Measurements from ENCODE around the gene FAAH2. TPM values are rescaled to one million over a fixed set of nuclear protein-coding genes. Genes with fewer than 3 reads are reported as not detected.
"Not testable (repeated sequence)": the region's sequence is repeated elsewhere in the genome, so short reads cannot be mapped to it uniquely, and the experiment has no call there.

Gene FAAH2
- total RNA-seq, 6 experiments from 2014 or later = not detected

- peaks cover 6% of the 10 kb centered on the region; the same call in 1 of the 2 replicates for H3K9me3 Mint-ChIP-seq
- no peak for DNase-seq
- H3K36me3 Mint-ChIP-seq (ENCODE audit: low read depth) = no peaks in the 10 kb centered on the region
- TF ChIP-seq CTCF (IDR thresholded peaks at IDR 0.05) = no peak
- no peak overlapping the region for H3K27ac Mint-ChIP-seq
- no peak overlapping the region for H3K4me3 Mint-ChIP-seq
- no peaks in the 10 kb centered on the region for H3K4me1 Mint-ChIP-seq (ENCODE audit: low read depth)
- peaks cover 2% of the 10 kb centered on the region; the same call in 1 of the 2 replicates for H3K27me3 Mint-ChIP-seq (ENCODE audit: insufficient read depth)
Measured at GRCh38 chrX:57294961-57295360, 8.5 kb downstream of the FAAH2 start.

- DNase-seq, H3K9me3 Mint-ChIP-seq, H3K4me3 Mint-ChIP-seq: not testable (repeated sequence)
Measured at GRCh38 chrX:57295679-57296078, 9.2 kb downstream of the FAAH2 start.

GRCh38 chrX:57313583-57314215 is 27.2 kb downstream of the FAAH2 start:
- Mint-ChIP-seq H3K36me3 (ENCODE audit: low read depth) (no peaks in the 10 kb centered on the region), H3K4me3 (no peak overlapping the region), H3K9me3 (peaks cover 19% of the 10 kb centered on the region), H3K27ac (no peak overlapping the region), H3K27me3 (ENCODE audit: insufficient read depth) (no peaks in the 10 kb centered on the region; the same call in 1 of the 2 replicates), H3K4me1 (ENCODE audit: low read depth) (no peaks in the 10 kb centered on the region)
- no peak for DNase-seq
- TF ChIP-seq CTCF (IDR thresholded peaks at IDR 0.05) = no peak

More at GRCh38 chrX:57295679-57296078, 9.2 kb downstream of the FAAH2 start:
- not testable (repeated sequence) for H3K27ac Mint-ChIP-seq; H3K4me1 Mint-ChIP-seq (ENCODE audit: low read depth); H3K27me3 Mint-ChIP-seq (ENCODE audit: insufficient read depth); H3K36me3 Mint-ChIP-seq (ENCODE audit: low read depth)

- H3K9me3 Mint-ChIP-seq = peaks cover 12% of the 10 kb centered on the region
- H3K27me3 Mint-ChIP-seq (ENCODE audit: insufficient read depth) = no peaks in the 10 kb centered on the region
- H3K36me3 Mint-ChIP-seq (ENCODE audit: low read depth) = no peaks in the 10 kb centered on the region
- no peak overlapping the region for H3K4me3 Mint-ChIP-seq
- H3K27ac Mint-ChIP-seq = no peak overlapping the region
- no peak for TF ChIP-seq CTCF (IDR thresholded peaks at IDR 0.05)
- DNase-seq = no peak
- H3K4me1 Mint-ChIP-seq (ENCODE audit: low read depth) = no peaks in the 10 kb centered on the region
Measured at GRCh38 chrX:57329008-57329407, 42.5 kb downstream of the FAAH2 start.

GRCh38 chrX:57335790-57336189 is 49.3 kb downstream of the FAAH2 start:
- DNase-seq; H3K9me3 Mint-ChIP-seq; H3K4me1 Mint-ChIP-seq (ENCODE audit: low read depth); H3K27me3 Mint-ChIP-seq (ENCODE audit: insufficient read depth); H3K27ac Mint-ChIP-seq; H3K4me3 Mint-ChIP-seq; H3K36me3 Mint-ChIP-seq (ENCODE audit: low read depth): not testable (repeated sequence)

GRCh38 chrX:57353472-57354132 is 67.1 kb downstream of the FAAH2 start:
- no peak for DNase-seq
- TF ChIP-seq CTCF (IDR thresholded peaks at IDR 0.05) = no peak
- Mint-ChIP-seq H3K36me3 (ENCODE audit: low read depth) (no peaks in the 10 kb centered on the region), H3K9me3 (peaks cover 4% of the 10 kb centered on the region; the same call in 1 of the 2 replicates), H3K4me1 (ENCODE audit: low read depth) (no peaks in the 10 kb centered on the region), H3K27me3 (ENCODE audit: insufficient read depth) (no peaks in the 10 kb centered on the region), H3K4me3 (no peak overlapping the region), H3K27ac (no peak overlapping the region)

Measured in HFFc6 (cell line).